IPS DF 4.7 (cell line): ENCODE data around the gene DUS1L.

Source experiments
- DNase-seq: peaks from one replicate; pipeline ENCODE4 v3.0.0-alpha.2; 2013; ENCODE audit warnings: low spot score; ENCODE audit errors: extremely low read depth

Gene DUS1L

DNA sequence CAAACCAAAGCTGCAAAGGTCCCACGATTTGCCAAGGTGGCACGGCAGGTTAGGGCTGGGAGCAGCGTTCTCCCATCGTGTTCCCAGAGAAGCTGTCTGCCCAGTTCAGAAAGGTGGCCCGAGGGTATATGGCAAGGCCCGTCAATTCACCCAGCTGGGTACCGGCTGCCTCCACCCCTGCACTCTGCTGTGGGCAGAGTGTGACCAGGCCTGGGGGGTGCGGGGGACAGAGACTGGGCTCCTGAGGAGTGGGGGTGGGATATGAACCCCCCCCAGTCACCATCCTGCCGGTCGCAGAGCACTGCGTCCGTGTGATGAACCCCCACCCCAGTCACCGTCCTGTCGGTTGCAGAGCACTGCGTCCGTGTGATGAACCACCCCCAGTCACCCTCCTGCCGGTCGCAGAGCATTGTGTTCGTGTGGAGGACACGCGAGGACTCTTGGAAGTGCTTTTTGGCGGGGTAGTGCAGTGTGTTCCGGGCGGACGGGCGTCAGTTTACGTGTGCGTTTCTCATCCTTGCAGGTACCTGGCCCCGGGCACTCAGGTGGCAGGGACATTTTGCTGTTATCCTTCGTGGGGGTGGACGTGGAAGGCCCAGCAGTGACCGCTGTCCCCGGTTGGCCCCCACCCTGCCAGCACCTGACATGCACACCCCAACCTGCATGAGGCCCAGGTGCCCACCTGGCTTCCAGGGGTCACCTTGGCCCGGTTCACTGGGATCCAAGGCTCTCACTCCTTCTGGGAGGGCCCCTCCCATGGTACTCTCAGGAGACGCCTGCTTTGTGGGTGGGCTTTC is 35.1 kb upstream of the DUS1L start:
- DNase-seq: no peak

DNA sequence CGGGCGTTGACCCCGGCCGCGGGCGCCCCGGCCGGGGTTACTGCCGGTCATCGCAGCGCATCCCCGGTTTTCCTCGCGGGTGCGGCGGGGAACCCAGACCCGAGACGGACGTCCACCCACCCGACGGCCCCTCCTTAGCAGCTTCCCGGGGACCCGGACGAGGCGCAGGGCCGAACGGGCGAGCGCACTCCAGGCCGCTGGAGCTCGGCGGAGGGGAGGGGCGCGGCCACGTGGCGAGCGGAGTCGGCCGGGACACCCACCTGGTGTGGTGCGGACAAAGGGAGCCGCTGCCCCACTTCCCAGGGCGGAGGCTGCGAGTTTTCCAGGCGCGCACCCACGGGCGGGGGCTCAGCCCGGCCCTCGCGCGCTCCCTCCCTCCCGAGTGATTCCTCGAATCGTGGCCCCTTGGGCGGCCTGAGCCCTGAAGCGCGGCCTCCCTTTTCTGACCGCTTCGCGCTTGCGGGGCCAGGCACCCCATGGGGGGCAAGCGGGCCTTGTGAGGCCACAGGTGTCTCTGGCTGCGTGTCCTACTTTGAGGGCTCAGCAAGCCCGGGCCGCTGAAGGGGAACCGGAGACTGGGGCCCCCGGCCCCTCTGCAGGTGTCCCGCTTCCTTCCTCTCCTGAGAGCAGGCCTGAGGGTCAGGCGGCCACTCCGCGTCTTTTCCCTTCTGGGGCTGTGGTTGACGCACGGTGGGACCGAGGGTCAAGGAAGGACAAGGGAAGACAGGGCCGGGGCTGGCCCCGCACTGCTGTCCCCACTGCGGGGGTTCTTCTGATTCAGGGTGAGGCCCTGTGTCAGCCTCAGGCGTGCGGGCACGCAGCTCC is 33.5 kb upstream of the DUS1L start:
- DNase-seq: no peak

DNA sequence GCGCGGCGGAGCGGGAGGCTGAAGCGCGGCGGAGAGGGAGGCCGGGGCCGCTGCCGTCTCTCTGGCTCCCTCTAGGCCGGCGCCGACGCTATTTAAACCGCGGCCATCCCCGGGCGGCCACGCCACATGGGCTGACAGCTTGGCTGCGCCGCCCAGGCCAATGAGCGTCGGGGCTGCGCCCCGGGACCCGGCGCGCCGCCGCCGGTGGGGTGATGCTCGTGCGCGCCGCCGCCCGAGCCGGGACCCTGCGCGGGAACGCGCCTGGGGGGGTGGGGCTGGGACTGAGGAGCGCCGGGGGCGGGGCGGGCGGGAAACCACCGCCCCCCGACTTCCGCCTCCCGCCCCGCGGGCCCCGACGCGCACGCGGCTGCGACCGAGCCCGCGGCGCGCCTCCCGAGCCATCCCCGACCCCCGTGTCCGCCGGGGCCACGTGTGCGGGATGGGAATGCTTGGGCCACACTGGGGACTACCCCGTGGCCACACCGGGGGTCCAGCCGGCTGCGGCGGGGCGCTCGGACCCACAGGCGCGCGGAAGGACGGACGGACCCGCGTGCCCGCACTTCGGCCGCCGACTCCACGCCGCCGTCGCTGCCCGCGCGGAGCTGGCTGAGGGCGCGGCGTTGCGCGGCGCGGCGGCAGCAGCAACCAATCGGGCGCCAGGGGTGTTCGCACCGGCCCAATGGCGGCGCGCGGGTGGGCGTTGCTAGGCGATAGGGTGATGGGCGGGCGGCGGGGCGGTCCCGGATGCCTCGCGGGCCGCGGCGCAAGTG is 32.8 kb upstream of the DUS1L start, which contains the start of gene FASN:
Gene FASN (minus strand): TSS at position 68 of the 770 bp plus-strand sequence. CDS start 1,791 bp downstream, outside the sequence.
- DNase-seq: no peak

DNA sequence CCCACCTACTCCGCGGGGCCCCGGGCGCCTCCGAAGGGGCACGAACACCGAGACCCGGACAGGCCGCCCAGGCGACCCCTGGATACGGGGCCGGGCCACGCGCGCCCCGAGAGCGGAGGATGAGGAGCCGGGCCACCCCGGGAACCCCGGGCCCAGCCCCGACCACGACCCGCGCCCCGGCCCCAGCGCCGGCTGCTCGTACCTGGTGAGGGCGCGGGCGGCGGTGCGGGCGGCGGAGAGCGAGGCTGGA is 32.2 kb upstream of the DUS1L start:
- DNase-seq: no peak

- DNase-seq: no peak
Measured at GRCh38 chr17:82097184-82097918, 31.7 kb upstream of the DUS1L start.

GRCh38 chr17:82096709-82097183 is 31.1 kb upstream of the DUS1L start:
- no peak for DNase-seq

DNA sequence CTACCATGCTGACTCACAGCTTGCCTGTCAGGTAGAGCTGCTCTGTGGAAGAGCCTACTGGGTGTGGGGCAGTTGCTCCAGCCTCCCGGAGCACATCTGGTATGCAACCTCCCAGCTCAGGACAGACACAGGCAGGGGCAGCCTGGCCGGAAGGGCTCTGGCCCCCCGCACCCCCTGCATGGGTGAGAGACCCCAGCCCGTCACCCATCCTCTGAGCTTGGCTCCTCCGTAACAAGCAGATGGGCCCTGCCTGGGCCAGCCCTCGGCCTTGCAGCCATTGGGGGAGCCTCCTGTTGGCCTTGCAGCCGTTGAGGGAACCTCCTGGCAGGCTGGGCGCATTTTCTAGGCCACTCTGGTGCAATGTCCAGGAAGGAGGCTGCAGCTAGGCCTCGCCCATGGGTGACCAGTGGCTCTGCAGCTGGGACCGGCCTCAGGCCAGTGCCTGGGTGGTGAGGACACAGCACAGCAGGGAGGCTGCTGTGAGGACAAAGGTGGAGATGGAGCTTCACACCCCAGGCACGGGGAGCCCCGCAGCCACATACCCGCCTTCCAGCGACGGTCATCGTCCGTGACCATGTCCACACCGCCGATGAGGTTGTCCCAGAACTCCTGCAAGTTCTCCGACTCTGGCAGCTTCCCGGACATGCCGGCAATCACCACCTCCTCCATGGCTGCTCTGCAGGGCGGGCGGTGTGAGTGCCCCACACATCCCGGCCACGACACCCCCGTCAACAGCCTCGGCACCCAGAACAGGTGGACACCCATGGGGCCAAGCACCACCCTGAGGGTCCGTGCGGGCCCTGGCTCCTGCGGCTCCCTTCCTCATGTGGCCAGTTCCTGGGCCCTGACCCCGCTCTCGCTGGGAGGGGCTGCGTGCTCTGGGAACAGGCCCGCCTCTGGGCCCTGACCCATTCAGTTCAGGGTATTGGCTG is 30.4 kb upstream of the DUS1L start:
- no peak for DNase-seq

- DNase-seq: no peak
Measured at GRCh38 chr17:82094931-82095776, 29.6 kb upstream of the DUS1L start.

- DNase-seq: no peak
Measured at GRCh38 chr17:82092995-82093751, 27.6 kb upstream of the DUS1L start.

DNA sequence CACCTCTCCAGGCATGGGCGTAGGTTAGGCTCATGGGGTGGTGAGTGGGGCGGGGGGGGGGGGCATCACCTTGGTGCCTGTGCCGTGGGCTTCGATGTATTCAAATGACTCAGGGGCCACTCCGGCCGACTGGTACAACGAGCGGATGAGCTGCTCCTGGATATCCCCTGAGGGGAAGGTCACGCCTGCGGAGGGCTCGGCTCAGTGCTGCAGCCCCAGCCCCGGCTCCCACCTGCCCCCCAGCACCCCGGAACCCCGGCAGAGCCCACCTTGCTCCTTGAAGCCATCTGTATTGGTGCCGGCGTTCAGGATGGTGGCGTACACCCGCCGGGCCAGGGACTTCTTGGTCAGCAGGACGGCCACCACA is 27.0 kb upstream of the DUS1L start:
- DNase-seq: no peak

GRCh38 chr17:82092094-82092586 is 26.5 kb upstream of the DUS1L start:
- DNase-seq: no peak

GRCh38 chr17:82091264-82092066 is 25.9 kb upstream of the DUS1L start:
- DNase-seq: no peak

DNA sequence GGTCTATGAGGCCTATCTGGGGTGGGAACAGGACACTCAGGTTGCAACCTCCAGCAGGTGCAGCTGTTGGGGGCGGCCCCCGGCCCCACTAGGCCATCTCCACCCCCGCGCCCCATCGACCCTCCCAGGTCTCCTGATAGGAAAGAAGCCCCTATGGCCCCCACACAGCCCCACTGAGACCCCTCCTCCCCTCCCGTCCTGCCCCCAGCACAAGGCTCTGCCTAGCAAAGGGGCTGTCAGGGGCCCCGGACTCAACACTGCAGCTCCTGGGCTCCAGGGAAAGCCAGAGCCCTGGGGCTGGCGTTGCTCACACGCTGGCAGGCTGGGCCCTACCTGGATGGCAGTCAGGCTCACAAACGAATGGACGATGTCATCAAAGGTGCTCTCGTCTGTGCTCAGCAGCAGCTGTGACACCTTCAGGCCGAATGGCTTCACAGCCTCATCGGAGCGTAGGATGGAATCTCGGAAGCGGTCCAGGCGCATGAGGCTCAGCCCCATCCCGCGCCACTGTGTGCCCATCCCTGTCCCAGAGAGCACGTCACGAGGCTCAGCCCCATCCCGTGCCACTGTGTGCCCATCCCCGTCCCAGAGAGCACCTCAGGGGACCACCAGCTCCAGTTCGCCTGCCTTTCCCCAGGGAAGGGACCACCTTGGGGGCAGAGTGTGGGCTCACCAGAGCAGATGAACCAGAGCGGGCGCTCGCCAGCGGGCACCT is 25.1 kb upstream of the DUS1L start:
- DNase-seq: no peak

DNA sequence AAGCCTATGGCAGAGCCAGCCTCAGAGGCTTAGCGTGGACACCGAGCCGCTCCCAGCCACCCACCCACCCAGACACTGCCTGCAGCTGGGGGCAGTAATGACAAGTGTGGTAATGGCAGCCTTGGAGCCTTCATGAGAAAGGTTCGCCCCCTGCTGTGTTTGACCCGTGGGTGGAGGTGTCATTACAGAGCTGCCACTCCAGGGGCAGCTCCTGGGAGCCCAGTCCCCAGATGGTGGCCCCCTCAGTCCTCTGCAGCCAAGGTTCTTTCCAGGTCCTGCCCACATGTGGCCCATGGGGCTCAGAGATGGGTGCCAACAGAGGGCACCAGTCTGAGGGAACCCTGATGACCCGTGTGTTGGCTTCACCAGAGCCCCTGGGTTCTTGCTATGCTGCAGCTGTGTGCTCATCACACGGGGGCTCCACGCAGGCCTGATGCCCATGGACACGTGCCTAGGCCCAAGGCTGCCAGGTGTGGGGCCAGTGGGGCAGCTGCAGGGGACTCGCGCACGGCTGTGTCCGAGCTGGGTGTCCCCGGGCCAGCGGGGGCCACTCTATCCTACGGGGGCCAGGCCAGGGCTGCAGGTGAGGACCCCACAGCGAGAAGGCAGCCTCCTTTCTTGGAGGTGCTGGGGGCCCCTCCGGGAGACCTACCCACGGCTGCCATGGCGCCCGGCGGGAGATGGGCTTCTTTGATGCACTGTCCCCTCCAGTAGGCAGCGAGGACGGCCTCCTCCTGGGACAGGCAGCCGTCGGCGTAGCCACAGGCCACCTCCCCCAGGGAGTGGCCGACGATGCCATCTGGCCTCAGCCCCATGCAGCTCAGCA is 24.3 kb upstream of the DUS1L start:
- DNase-seq: no peak

- no peak for DNase-seq
Measured at GRCh38 chr17:82088838-82089722, 23.5 kb upstream of the DUS1L start.
